ENCODE measurements around the gene KRT40. TPM values are rescaled to one million over a fixed set of nuclear protein-coding genes. Genes with fewer than 3 reads are reported as not detected.

Gene KRT40
- total and polyA plus RNA-seq, 2 of the 4 experiments (the other 2 are of a cell fraction): not detected

DNA sequence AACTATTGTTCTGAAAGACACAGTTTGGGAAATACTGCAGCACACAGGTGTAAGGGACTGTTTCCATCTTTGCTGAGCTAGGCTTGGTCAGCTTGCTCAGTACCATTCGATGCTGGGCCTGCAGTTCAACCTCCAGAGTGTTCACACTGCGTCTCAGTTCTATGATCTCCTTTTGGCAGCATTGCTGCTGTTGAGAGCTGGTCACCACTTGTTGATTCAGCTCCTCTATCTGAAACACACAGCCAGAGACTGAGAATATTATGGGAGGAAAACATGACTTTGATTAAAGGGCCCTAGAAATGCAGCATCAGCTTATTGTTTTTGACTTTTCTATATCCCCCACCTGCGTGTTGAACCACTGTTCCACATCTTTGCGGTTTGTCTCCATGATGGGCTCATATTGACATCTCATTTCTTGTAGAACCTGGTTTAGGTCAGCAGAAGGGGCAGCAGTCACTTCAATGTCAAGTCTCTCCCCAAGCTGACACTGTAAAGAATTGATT, 22.0 kb downstream of the KRT40 start:
- H3K4me1 ChIP-seq (ENCODE audit: control insufficient read depth, insufficient read depth, low read length): peaks cover 7% of the 10 kb centered on the region
- H3K18ac ChIP-seq (ENCODE audit: low read depth, low read length): no peak overlapping the region; the same call in 1 of the 2 replicates
- no peak for DNase-seq
- no peak overlapping the region for H4K8ac ChIP-seq (ENCODE audit: low read depth in 2 of 2, low read length in 2 of 2)
- dilution Hi-C loops (cut with HindIII; ENCODE audit: low sequenced_read_pairs, unreplicated experiment): no loop called here
- H3K9me1 ChIP-seq (ENCODE audit: insufficient read depth, low read length): peaks cover 9% of the 10 kb centered on the region
- TF ChIP-seq NFE2L2 (IDR thresholded peaks at IDR 0.05; ENCODE audit: low read depth, low read length) (no peak), RFX5 (IDR thresholded peaks at IDR 0.05; ENCODE audit: low read depth, low read length) (no peak), MAFK (IDR thresholded peaks at IDR 0.05; ENCODE audit: low read depth, low read length) (0 out of 2 replicates have a peak, but pooled peaks have one; percentile 17), CHD1 (IDR thresholded peaks at IDR 0.05; ENCODE audit: low read depth, low read length) (no peak), CTCF (conservative IDR thresholded peaks at IDR 0.05; ENCODE audit: low read depth, low read length) (no peak)
- no peaks in the 10 kb centered on the region for H3K36me3 ChIP-seq (ENCODE audit: control insufficient read depth, insufficient read depth, low read length)
- H3K9ac ChIP-seq (ENCODE audit: low read depth, low read length): no peak overlapping the region
- H3K27me3 ChIP-seq (ENCODE audit: control insufficient read depth, insufficient read depth, low read length): no peaks in the 10 kb centered on the region
- peak overlapping the region; percentile 58 for H2AK5ac ChIP-seq (ENCODE audit: low read depth, low read length)
- no peak overlapping the region for H2BK20ac ChIP-seq (ENCODE audit: low read depth, low read length)
- H3K4ac ChIP-seq (ENCODE audit: low read depth, low read length): no peak overlapping the region
- no peak overlapping the region for H3K56ac ChIP-seq (ENCODE audit: extremely low read depth, insufficient read depth, low read length)
- CTCF ChIA-PET: interaction anchor here (1.0 kb wide), 1 partner anchor 360 kb away, joined by 4 read pairs; no protein-coding TSS in a partner anchor
- no TSS peak for BruUV-seq (replicated peaks)
- no peaks in the 10 kb centered on the region for H4K20me1 ChIP-seq (ENCODE audit: insufficient read depth, low read length)
- WGBS, 2 experiments (ENCODE audit: extremely low coverage in 2 of 2, insufficient read length in 1 of 2): no CpG with 5 or more reads among the region's 4 CpGs
- intact Hi-C loops (cut with micrococcal nuclease): no loop called here
- ATAC-seq (ENCODE audit: low read depth): no peak
- peak overlapping the region; percentile 35 for H2BK120ac ChIP-seq (ENCODE audit: low read depth, low read length)
- H3K14ac ChIP-seq (replicated peaks; ENCODE audit: low read depth, low read length): no peak overlapping the region
- H3K79me1 ChIP-seq (ENCODE audit: low read depth in 1 of 2, low read length in 2 of 2): no peaks in the 10 kb centered on the region
- H3K4me3 ChIP-seq (ENCODE audit: insufficient read depth, low read depth, low read length): no peak overlapping the region
- H2BK5ac ChIP-seq (ENCODE audit: low read depth, low read length, poor library complexity, severe bottlenecking): no peak overlapping the region
- no peak overlapping the region for H2AFZ ChIP-seq (replicated peaks; ENCODE audit: low read length, poor library complexity)
- no peak overlapping the region; the same call in 2 of the 3 replicates for H2BK15ac ChIP-seq (ENCODE audit: low read depth, low read length)
- H4K5ac ChIP-seq (ENCODE audit: low read depth, low read length): no peak overlapping the region; the same call in 1 of the 2 replicates
- peaks cover 6% of the 10 kb centered on the region for H3K9me3 ChIP-seq (ENCODE audit: control insufficient read depth, insufficient read depth, low read length)
- H4K91ac ChIP-seq (ENCODE audit: insufficient read depth, low read depth, low read length): no peak overlapping the region; the same call in 1 of the 2 replicates
- H3K4me2 ChIP-seq (ENCODE audit: low read depth, low read length): no peak overlapping the region
- no peak overlapping the region for H3K27ac ChIP-seq (ENCODE audit: insufficient read depth, low read length)
- POLR2A ChIA-PET (ENCODE audit: unreplicated experiment): interaction anchor here (0.5 kb wide), 1 partner anchor 418 kb away, joined by 10 read pairs; no protein-coding TSS in a partner anchor
- in situ Hi-C loops (cut with MboI; ENCODE audit: low sequenced_read_pairs): no loop called here
- no peak overlapping the region for H2AK9ac ChIP-seq (replicated peaks; ENCODE audit: low read depth, low read length, poor library complexity)
- H3K23ac ChIP-seq (ENCODE audit: low read depth, low read length): peak overlapping the region; percentile 5; the same call in 1 of the 2 replicates

All from IMR-90 (cell line).